Stimulated activated CD8-positive, alpha-beta memory T cell treated with anti-CD3 and anti-CD28 coated beads, Interleukin-4, amount 100 ng/mL, for 4 hours (primary cell): ENCODE measurements around the gene CEP85.

Experiments
- DNase-seq, 2 donors: peaks; one replicate each; pipeline ENCODE4 v3.0.0-alpha.2; 2020; ENCODE audit warnings: low read depth in 2 of 2, low spot score in 1 of 2

CEP85 gene

DNA sequence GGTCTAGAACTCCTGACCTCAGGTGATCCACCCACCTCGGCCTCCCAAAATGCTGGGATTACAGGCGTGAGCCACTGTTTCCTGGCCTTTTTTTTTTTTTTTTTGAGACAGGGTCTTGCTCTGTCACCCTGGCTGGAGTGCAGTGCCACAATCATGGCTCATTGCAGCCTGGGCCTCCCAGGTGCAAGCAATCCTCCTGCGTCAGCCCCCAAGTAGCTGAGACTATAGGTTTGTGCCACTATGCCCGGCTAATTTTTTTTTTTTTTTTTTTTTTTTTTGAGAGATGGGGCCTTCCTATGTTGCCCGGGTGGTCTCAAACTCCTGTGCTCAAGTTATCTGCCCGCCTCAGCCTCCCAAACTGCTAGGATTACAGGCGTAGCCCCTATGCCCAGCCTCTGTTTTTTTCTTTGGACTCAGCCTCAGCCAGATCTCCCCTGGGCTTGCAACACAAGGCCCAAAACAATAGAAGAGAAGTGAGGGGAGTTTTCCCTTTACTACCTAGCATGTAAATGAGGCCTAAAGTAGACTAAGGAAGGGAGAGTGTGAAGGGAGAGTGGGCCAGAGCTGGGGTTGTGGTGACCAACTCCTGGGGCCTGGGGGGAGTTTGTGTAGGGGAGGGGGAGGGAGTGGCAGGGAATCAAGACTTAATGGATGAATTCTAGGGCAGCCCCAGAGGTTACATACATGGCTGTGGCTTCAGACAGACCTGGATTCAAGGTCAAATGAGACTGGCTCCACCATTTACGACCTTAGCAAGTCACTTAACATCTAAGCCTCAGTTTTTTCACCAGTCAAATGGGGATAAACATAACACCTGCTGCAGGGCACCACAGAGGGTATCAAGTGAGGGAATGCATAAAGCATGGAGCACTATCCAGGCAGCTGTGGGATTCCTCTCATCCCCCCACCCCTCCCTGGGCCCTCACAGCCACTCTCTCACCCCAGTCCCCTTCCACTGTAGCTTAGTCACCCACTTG, 82.2 kb downstream of the CEP85 start:
- DNase-seq: no peak

DNA sequence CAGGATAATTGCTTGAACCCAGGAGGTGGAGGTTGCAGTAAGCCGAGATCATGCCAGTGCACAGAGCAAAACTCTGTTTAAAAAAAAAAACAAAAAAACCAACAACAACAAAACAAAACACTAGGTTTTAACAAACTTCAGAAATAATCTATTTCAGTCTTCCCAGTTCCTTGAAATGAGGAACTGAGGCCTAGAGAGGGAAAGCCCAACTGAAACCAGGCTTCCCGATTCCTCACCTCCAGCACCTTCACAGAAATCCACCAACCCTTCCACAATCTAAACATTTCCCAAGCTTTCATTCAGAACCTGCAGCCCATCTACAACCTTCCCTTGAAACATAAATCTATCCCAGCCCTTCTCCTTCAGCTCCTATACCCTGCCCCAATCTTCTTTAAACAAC, 83.1 kb downstream of the CEP85 start:
- DNase-seq: no peak

DNA sequence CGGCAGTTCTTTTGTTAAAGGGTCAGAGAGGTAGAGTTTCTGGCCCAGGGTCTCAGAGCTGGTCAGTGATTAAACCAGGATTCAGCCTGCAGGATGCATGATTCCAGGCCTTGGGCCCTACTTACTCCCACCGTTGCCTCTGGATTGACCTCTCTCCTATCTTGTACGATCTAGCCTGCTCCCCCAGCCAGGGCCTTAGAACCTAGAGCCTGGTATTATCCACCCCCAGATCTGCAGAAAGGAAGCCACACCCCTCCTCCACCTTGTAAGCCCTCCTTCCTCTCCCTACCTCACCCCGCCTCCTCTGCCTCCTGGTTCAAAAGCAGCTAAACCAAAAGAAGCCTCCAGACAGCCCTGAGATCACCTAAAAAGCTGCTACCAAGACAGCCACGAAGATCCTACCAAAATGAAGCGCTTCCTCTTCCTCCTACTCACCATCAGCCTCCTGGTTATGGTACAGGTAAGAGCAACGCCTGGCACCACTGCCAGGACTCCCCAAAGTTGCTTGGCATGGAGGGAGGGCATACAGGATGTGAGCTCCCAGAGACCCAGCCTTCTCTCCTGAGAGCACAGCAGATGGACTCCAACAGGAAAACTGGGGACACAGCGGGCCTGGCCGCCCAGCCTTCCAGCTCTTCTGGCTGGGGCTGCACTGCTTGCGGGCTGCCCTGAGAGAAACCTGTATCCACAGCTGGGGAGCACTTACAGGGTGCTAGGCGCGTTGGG, 83.8 kb downstream of the CEP85 start, which contains the start of gene CD52:
Gene CD52, plus strand, starts transcription at position 347 of the 726 bp plus-strand sequence. Its CDS starts 60 bp downstream, at position 407.
- DNase-seq: peak; percentile 31 to 67

GRCh38 chr1:26318338-26319064, 84.5 kb downstream of the CEP85 start:
- DNase-seq: no peak

GRCh38 chr1:26320896-26321295, 86.9 kb downstream of the CEP85 start:
- DNase-seq: no peak

GRCh38 chr1:26321315-26322041, 87.5 kb downstream of the CEP85 start:
- peak; percentile 78 to 99 for DNase-seq

DNA sequence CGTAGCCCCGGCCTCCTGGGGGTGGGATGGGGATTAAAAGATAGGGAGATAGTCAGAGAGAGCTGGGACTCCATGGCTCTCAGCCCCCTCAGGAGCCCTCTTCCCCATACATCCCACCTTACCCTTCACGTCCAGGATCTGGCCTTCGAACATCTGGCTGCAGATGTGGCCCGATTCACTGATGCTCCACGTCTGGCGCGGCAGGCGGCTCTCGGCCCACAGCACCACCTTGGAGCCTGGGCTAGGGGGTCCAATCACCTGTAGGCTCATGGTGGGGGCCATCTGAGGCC, 88.0 kb downstream of the CEP85 start:
- DNase-seq: no peak

GRCh38 chr1:26323382-26323781, 89.4 kb downstream of the CEP85 start:
- no peak for DNase-seq

GRCh38 chr1:26324550-26324949, 90.5 kb downstream of the CEP85 start:
- DNase-seq: no peak

- no peak for DNase-seq
These were observed 94.0 kb downstream of the CEP85 start for GRCh38 chr1:26327956-26328362.
